Activated CD8-positive, alpha-beta memory T cell treated with anti-CD3 and anti-CD28 coated beads for 1 hour (primary cell): ENCODE measurements around the gene NLK.

ENCODE experiments used
- DNase-seq, 2 donors: peaks; one replicate each; pipeline ENCODE4 v3.0.0-alpha.2; 2020; ENCODE audit warnings: low read depth in 1 of 2; ENCODE audit errors: extremely low read depth in 1 of 2

Gene NLK

GRCh38 chr17:28110184-28110583 lies 67.7 kb downstream of the NLK start:
- DNase-seq: no peak

GRCh38 chr17:28112181-28112580 lies 69.7 kb downstream of the NLK start:
- no peak for DNase-seq

GRCh38 chr17:28112606-28113005 lies 70.1 kb downstream of the NLK start:
- DNase-seq: no peak

GRCh38 chr17:28113269-28113668 lies 70.8 kb downstream of the NLK start:
- no peak for DNase-seq

- DNase-seq: no peak
Observed at GRCh38 chr17:28115046-28115445, 72.6 kb downstream of the NLK start.

- DNase-seq: no peak
Observed at GRCh38 chr17:28117304-28117703, 74.8 kb downstream of the NLK start.

GRCh38 chr17:28118362-28118761 lies 75.9 kb downstream of the NLK start:
- DNase-seq: no peak

- no peak for DNase-seq
Observed at GRCh38 chr17:28119046-28119445, 76.6 kb downstream of the NLK start.

GRCh38 chr17:28119560-28119959 lies 77.1 kb downstream of the NLK start:
- no peak for DNase-seq

- no peak for DNase-seq
Observed at GRCh38 chr17:28120766-28121165, 78.3 kb downstream of the NLK start.

- no peak for DNase-seq
Observed at GRCh38 chr17:28124962-28125361, 82.5 kb downstream of the NLK start.

GRCh38 chr17:28125526-28126378 lies 83.3 kb downstream of the NLK start:
- no peak for DNase-seq

- no peak for DNase-seq
Observed at GRCh38 chr17:28127196-28127595, 84.7 kb downstream of the NLK start.

GRCh38 chr17:28128779-28129178 lies 86.3 kb downstream of the NLK start:
- DNase-seq: no peak

GRCh38 chr17:28130472-28130871 lies 88.0 kb downstream of the NLK start:
- no peak for DNase-seq

GRCh38 chr17:28131599-28131998 lies 89.1 kb downstream of the NLK start:
- DNase-seq: no peak

GRCh38 chr17:28133562-28133970 lies 91.1 kb downstream of the NLK start:
- DNase-seq: no peak

- DNase-seq: no peak
Observed at GRCh38 chr17:28136923-28137322, 94.4 kb downstream of the NLK start.

GRCh38 chr17:28139822-28140221 lies 97.3 kb downstream of the NLK start:
- DNase-seq: no peak

GRCh38 chr17:28141313-28141712 lies 98.8 kb downstream of the NLK start:
- no peak for DNase-seq

- DNase-seq: no peak
Observed at GRCh38 chr17:28141773-28142172, 99.3 kb downstream of the NLK start.

- DNase-seq: no peak
Observed at GRCh38 chr17:28142305-28142704, 99.8 kb downstream of the NLK start.

- DNase-seq: no peak
Observed at GRCh38 chr17:28144019-28144418, 101.5 kb downstream of the NLK start.
